PFSK-1 (cell line): ENCODE results near the gene MUC5AC.

Experiments used
- FOXP2 ChIP-seq: optimal IDR thresholded peaks from 2 replicates; pipeline ENCODE3; 2011; ENCODE audit warnings: borderline replicate concordance, control low read depth, inconsistent platforms; ENCODE audit not compliant: insufficient read depth; ENCODE audit errors: extremely low read length, extremely low read depth
- POLR2AphosphoS5 ChIP-seq: IDR thresholded peaks from 2 replicates; pipeline ENCODE4 v1.6.1; 2012; ENCODE audit warnings: low read depth, mild to moderate bottlenecking, control low read depth, low read length, moderate library complexity
- SIN3A ChIP-seq: IDR thresholded peaks from 2 replicates; pipeline ENCODE4 v1.6.1; 2012; ENCODE audit warnings: mild to moderate bottlenecking, low read length, moderate library complexity, borderline replicate concordance; ENCODE audit not compliant: insufficient read depth
- TAF1 ChIP-seq: IDR thresholded peaks from 2 replicates; pipeline ENCODE4 v1.6.1; 2012; ENCODE audit warnings: low read length, control low read depth, borderline replicate concordance; ENCODE audit not compliant: insufficient read depth
- TF ChIP-seq, protein P1 (sequence below), 2 experiments: IDR thresholded peaks; 2 replicates each; pipeline versions ENCODE4 v1.6.1 to v1.8.0; 2011 to 2012; ENCODE audit warnings: low read depth in 2 of 2, low read length in 2 of 2, control low read depth in 1 of 2, inconsistent platforms in 1 of 2, mild to moderate bottlenecking in 1 of 2, moderate library complexity in 1 of 2; ENCODE audit not compliant: insufficient read depth in 1 of 2

MUC5AC gene

GRCh38 chr11:1219834-1220815, 62.4 kb downstream of the MUC5AC start:
- no peak for TF ChIP-seq POLR2AphosphoS5
- TF ChIP-seq, protein P1, sequence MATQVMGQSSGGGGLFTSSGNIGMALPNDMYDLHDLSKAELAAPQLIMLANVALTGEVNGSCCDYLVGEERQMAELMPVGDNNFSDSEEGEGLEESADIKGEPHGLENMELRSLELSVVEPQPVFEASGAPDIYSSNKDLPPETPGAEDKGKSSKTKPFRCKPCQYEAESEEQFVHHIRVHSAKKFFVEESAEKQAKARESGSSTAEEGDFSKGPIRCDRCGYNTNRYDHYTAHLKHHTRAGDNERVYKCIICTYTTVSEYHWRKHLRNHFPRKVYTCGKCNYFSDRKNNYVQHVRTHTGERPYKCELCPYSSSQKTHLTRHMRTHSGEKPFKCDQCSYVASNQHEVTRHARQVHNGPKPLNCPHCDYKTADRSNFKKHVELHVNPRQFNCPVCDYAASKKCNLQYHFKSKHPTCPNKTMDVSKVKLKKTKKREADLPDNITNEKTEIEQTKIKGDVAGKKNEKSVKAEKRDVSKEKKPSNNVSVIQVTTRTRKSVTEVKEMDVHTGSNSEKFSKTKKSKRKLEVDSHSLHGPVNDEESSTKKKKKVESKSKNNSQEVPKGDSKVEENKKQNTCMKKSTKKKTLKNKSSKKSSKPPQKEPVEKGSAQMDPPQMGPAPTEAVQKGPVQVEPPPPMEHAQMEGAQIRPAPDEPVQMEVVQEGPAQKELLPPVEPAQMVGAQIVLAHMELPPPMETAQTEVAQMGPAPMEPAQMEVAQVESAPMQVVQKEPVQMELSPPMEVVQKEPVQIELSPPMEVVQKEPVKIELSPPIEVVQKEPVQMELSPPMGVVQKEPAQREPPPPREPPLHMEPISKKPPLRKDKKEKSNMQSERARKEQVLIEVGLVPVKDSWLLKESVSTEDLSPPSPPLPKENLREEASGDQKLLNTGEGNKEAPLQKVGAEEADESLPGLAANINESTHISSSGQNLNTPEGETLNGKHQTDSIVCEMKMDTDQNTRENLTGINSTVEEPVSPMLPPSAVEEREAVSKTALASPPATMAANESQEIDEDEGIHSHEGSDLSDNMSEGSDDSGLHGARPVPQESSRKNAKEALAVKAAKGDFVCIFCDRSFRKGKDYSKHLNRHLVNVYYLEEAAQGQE (IDR thresholded peaks at IDR 0.05; ENCODE audit: insufficient read depth in 1 of 2, low read depth in 2 of 2, low read length in 2 of 2) = no peak
- TF ChIP-seq FOXP2 = no peak
- TF ChIP-seq SIN3A = no peak
- TF ChIP-seq TAF1 = no peak

- TF ChIP-seq TAF1 (no peak), FOXP2 (no peak)
Measured at GRCh38 chr11:1220941-1221721, 63.4 kb downstream of the MUC5AC start.

- TF ChIP-seq POLR2AphosphoS5 (no peak), TAF1 (no peak), SIN3A (no peak), FOXP2 (no peak)
- TF ChIP-seq, protein P1 (IDR thresholded peaks at IDR 0.05; ENCODE audit: insufficient read depth in 1 of 2, low read depth in 2 of 2, low read length in 2 of 2) = no peak
Measured at GRCh38 chr11:1221848-1222311, 64.1 kb downstream of the MUC5AC start.

DNA sequence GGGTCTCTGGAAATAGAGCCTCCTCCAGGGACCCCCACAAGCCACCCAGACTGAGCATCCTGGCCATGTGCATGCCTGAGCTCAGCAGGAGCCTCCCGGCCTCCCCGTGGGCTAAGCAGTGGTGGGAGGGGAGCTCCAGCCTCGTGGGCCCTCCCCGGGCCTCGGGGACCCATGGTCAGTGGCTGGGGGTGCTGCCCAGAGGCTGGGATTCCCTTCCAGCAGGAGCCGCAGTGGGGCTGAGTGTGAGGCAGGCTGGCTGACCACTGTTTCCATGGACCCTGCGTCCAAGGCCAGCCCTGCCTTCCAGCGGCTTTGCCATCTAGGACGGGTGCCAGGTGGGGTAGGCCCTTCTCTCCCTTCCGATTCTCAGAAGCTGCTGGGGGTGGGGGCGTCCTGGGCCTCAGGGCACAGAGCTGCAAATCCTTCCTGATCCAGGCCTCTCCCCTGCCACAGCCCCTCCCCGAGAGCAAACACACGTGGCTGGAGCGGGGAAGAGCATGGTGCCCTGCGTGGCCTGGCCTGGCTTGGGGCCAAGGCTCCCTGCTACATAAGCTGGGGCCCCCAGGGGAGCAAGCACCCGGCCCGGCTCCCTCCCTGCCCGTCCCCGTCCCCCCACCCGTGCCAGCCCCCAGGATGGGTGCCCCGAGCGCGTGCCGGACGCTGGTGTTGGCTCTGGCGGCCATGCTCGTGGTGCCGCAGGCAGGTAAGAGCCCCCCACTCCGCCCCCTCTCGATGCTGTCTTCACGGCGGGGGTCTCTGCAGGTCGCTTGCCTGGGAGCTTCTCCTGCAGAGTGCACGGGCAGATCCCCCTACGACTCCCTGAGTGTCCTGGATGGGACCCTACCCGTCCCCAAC, 65.0 kb downstream of the MUC5AC start, which contains the start of gene MUC5B:
MUC5B (plus strand) TSS at position 576 of the 855 bp plus-strand sequence; CDS start at position 634, 58 bp downstream.
- TF ChIP-seq FOXP2 = no peak
- TF ChIP-seq TAF1 = no peak
- TF ChIP-seq, protein P1 (IDR thresholded peaks at IDR 0.05; ENCODE audit: insufficient read depth in 1 of 2, low read depth in 2 of 2, low read length in 2 of 2) = no peak
- no peak for TF ChIP-seq SIN3A
- TF ChIP-seq POLR2AphosphoS5 = no peak
